Mammary epithelial cell (primary cell): ENCODE data around the gene OVCH1.

Source experiments
- EZH2 ChIP-seq: IDR thresholded peaks from 2 replicates; pipeline ENCODE4 v1.6.1; 2012; ENCODE audit warnings: low read length, inconsistent platforms, borderline replicate concordance
- TF ChIP-seq, protein P1 (sequence below), 2 donors: IDR thresholded peaks in 1 of 2; conservative IDR thresholded peaks in 1 of 2; 2 replicates each; pipeline ENCODE4 v1.5.1; 2011 to 2012; ENCODE audit warnings: inconsistent platforms in 2 of 2, low read length in 2 of 2, mild to moderate bottlenecking in 2 of 2, control low read depth in 1 of 2, low read depth in 1 of 2; ENCODE audit not compliant: insufficient read depth in 1 of 2; ENCODE audit errors: extremely low read depth in 1 of 2

DNA sequence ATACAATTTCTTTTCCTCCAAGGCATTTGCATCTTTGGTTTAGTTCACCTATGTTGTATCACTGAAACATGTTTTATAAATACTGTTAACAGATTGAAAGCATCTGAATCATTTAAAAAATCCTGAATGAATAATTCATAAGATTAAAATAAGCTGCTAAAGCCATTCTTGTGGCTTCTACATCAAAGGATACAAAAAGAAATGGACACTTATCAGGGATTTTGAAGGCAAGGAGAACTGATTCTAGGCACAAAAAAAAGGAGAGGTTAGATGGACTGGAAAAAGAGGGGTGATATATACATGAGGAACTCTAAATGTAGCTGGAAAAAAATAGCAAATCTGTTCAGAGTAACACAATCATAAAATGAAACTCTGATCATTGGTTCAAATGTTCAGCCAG is 5.8 kb upstream of the OVCH1 start:
- TF ChIP-seq, protein P1, sequence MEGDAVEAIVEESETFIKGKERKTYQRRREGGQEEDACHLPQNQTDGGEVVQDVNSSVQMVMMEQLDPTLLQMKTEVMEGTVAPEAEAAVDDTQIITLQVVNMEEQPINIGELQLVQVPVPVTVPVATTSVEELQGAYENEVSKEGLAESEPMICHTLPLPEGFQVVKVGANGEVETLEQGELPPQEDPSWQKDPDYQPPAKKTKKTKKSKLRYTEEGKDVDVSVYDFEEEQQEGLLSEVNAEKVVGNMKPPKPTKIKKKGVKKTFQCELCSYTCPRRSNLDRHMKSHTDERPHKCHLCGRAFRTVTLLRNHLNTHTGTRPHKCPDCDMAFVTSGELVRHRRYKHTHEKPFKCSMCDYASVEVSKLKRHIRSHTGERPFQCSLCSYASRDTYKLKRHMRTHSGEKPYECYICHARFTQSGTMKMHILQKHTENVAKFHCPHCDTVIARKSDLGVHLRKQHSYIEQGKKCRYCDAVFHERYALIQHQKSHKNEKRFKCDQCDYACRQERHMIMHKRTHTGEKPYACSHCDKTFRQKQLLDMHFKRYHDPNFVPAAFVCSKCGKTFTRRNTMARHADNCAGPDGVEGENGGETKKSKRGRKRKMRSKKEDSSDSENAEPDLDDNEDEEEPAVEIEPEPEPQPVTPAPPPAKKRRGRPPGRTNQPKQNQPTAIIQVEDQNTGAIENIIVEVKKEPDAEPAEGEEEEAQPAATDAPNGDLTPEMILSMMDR (conservative IDR thresholded peaks at IDR 0.05 in 1 of 2, IDR thresholded peaks at IDR 0.05 in 1 of 2; ENCODE audit: extremely low read depth in 1 of 2, insufficient read depth in 1 of 2, low read depth in 1 of 2, low read length in 2 of 2), result no peak
- no peak for TF ChIP-seq EZH2
